GM18526 (cell line): ENCODE measurements around the gene FCAMR.

Experiments
- POLR2A ChIP-seq: IDR thresholded peaks from 3 replicates; pipeline ENCODE4 v1.6.1; 2011; ENCODE audit not compliant: insufficient read length; ENCODE audit errors: extremely low read depth

Gene FCAMR

GRCh38 chr1:206970446-206970845 lies at the start of gene FCAMR:
Gene FCAMR (minus strand): TSS chr1:206970460. CDS start chr1:206970125, 335 bp downstream.
- no peak for TF ChIP-seq POLR2A

- no peak for TF ChIP-seq POLR2A
These were observed 49.4 kb upstream of the FCAMR start for GRCh38 chr1:207019661-207020060.

- no peak for TF ChIP-seq POLR2A
These were observed 48.9 kb upstream of the FCAMR start for GRCh38 chr1:207019161-207019560.

GRCh38 chr1:207018707-207019106 lies 48.4 kb upstream of the FCAMR start:
- TF ChIP-seq POLR2A: no peak

- no peak for TF ChIP-seq POLR2A
These were observed 47.6 kb upstream of the FCAMR start for GRCh38 chr1:207017615-207018559.

GRCh38 chr1:207015791-207016190 lies 45.5 kb upstream of the FCAMR start:
- no peak for TF ChIP-seq POLR2A

- no peak for TF ChIP-seq POLR2A
These were observed 44.5 kb upstream of the FCAMR start for GRCh38 chr1:207014728-207015127.

GRCh38 chr1:207013321-207014085 lies 43.2 kb upstream of the FCAMR start:
- no peak for TF ChIP-seq POLR2A

GRCh38 chr1:207010726-207011125 lies 40.5 kb upstream of the FCAMR start:
- TF ChIP-seq POLR2A: no peak

- TF ChIP-seq POLR2A: no peak
These were observed 39.7 kb upstream of the FCAMR start for GRCh38 chr1:207009945-207010344.

GRCh38 chr1:207009182-207009850 lies 39.1 kb upstream of the FCAMR start:
- no peak for TF ChIP-seq POLR2A

GRCh38 chr1:207007352-207008033 lies 37.2 kb upstream of the FCAMR start:
- TF ChIP-seq POLR2A: no peak

- no peak for TF ChIP-seq POLR2A
These were observed 36.7 kb upstream of the FCAMR start for GRCh38 chr1:207006914-207007313.

GRCh38 chr1:207006083-207006482 lies 35.8 kb upstream of the FCAMR start:
- TF ChIP-seq POLR2A: no peak
